ENCODE data around the gene DSTYK.
A peak's percentile ranks its signal among the peaks of the same experiment; 100 is the strongest.

Gene DSTYK

GRCh38 chr1:205244384-205244783, 32.9 kb upstream of the DSTYK start:
- no peak overlapping the region for H3K27ac Mint-ChIP-seq
- no peak overlapping the region for H3K4me3 Mint-ChIP-seq
- no peaks in the 10 kb centered on the region for H3K27me3 Mint-ChIP-seq (ENCODE audit: low read depth)
- TF ChIP-seq CTCF (IDR thresholded peaks at IDR 0.05; ENCODE audit: unreplicated experiment in 3 of 3) = no peak
- peaks cover 29% of the 10 kb centered on the region for H3K4me1 Mint-ChIP-seq
- no peaks in the 10 kb centered on the region for H3K9me3 Mint-ChIP-seq
- peaks cover 6% of the 10 kb centered on the region for H3K36me3 Mint-ChIP-seq (ENCODE audit: low read depth)

GRCh38 chr1:205243350-205244191, 32.1 kb upstream of the DSTYK start:
- H3K4me3 Mint-ChIP-seq = no peak overlapping the region
- no peaks in the 10 kb centered on the region for H3K27me3 Mint-ChIP-seq (ENCODE audit: low read depth)
- H3K9me3 Mint-ChIP-seq = no peaks in the 10 kb centered on the region
- peaks cover 6% of the 10 kb centered on the region for H3K36me3 Mint-ChIP-seq (ENCODE audit: low read depth)
- peaks cover 37% of the 10 kb centered on the region for H3K4me1 Mint-ChIP-seq
- TF ChIP-seq CTCF (IDR thresholded peaks at IDR 0.05; ENCODE audit: unreplicated experiment in 3 of 3) = no peak
- no peak overlapping the region for H3K27ac Mint-ChIP-seq

- peak overlapping the region in 2 of 3 experiments; percentile 78 to 89 for H3K4me3 Mint-ChIP-seq
- peaks cover 58% of the 10 kb centered on the region for H3K4me1 Mint-ChIP-seq
- no peaks in the 10 kb centered on the region for H3K9me3 Mint-ChIP-seq
- H3K36me3 Mint-ChIP-seq (ENCODE audit: low read depth) = peaks cover 6% of the 10 kb centered on the region
- TF ChIP-seq CTCF (IDR thresholded peaks at IDR 0.05; ENCODE audit: unreplicated experiment in 3 of 3) = no peak
- peak overlapping the region in 2 of 3 experiments; percentile 62 to 74 for H3K27ac Mint-ChIP-seq
- no peaks in the 10 kb centered on the region for H3K27me3 Mint-ChIP-seq (ENCODE audit: low read depth)
Observed at GRCh38 chr1:205241366-205242030, 30.0 kb upstream of the DSTYK start.

- H3K27ac Mint-ChIP-seq = peak overlapping the region in 2 of 3 experiments; percentile 32 to 74
- no peak for TF ChIP-seq CTCF (IDR thresholded peaks at IDR 0.05; ENCODE audit: unreplicated experiment in 3 of 3)
- H3K9me3 Mint-ChIP-seq = no peaks in the 10 kb centered on the region
- peaks cover 65% of the 10 kb centered on the region for H3K4me1 Mint-ChIP-seq
- H3K27me3 Mint-ChIP-seq (ENCODE audit: low read depth) = no peaks in the 10 kb centered on the region
- H3K36me3 Mint-ChIP-seq (ENCODE audit: low read depth) = peaks cover 6% of the 10 kb centered on the region
- H3K4me3 Mint-ChIP-seq = peak overlapping the region in 1 of 3 experiments; percentile 89
Observed at GRCh38 chr1:205240569-205240968, 29.1 kb upstream of the DSTYK start.

DNA sequence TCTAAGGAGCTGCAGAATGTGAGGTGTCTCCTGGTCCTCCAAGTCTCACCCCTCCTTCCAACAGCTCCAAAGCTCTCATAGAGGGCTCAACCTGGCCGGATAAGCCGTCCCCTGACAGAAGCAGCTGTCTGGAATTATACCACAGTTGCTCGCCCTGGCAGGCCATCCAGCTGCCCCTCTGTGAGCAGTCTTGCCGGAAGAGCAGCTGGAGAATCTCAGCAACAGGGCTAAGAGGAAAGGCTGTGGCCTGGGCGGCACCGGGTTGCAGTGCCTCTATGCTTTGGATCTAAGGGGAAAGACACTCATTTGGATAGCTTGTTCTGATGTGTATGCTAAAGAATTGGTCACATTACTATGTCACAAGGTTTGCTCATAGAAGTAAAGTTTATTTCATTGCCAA, 28.6 kb upstream of the DSTYK start:
- H3K27ac Mint-ChIP-seq = peak overlapping the region; percentile 32 to 74 (median 54)
- TF ChIP-seq CTCF (IDR thresholded peaks at IDR 0.05; ENCODE audit: unreplicated experiment in 3 of 3) = no peak

More for the DNA sequence above, 28.6 kb upstream of the DSTYK start:
- H3K4me1 Mint-ChIP-seq = peaks cover 69% of the 10 kb centered on the region
- H3K4me3 Mint-ChIP-seq = peak overlapping the region in 2 of 3 experiments; percentile 46 to 89
- H3K9me3 Mint-ChIP-seq = no peaks in the 10 kb centered on the region
- H3K27me3 Mint-ChIP-seq (ENCODE audit: low read depth) = no peaks in the 10 kb centered on the region
- H3K36me3 Mint-ChIP-seq (ENCODE audit: low read depth) = peaks cover 6% of the 10 kb centered on the region

Data from nephron (organoid).